Hepatocyte (in vitro differentiated cells): ENCODE data around the gene RUNDC1. TPM values are rescaled to one million over a fixed set of nuclear protein-coding genes. Genes with fewer than 3 reads are reported as not detected.

Experiments
- DNase-seq: peaks from one replicate; pipeline ENCODE4 v3.0.0-alpha.2; 2016; ENCODE audit warnings: low spot score
- H2AFZ ChIP-seq: fragments of 200-600 bp; sonication (generic); 2 replicates; pipeline ENCODE4 v1.6.0; 2016; ENCODE audit warnings: antibody characterized with exemption, mild to moderate bottlenecking
- H3K27ac ChIP-seq: fragments of 200-600 bp; sonication (generic); 2 replicates; pipeline ENCODE4 v1.5.1; 2016; ENCODE audit warnings: mild to moderate bottlenecking
- H3K27me3 ChIP-seq: fragments of 200-600 bp; sonication (generic); 2 replicates; pipeline ENCODE4 v1.6.1; 2016
- H3K36me3 ChIP-seq: fragments of 200-600 bp; sonication (generic); replicated peaks from 2 replicates; pipeline ENCODE4 v1.5.1; 2016; ENCODE audit warnings: low read depth; ENCODE audit not compliant: insufficient read depth
- H3K4me1 ChIP-seq: fragments of 200-600 bp; sonication (generic); 2 replicates; pipeline ENCODE4 v1.5.1; 2016; ENCODE audit warnings: mild to moderate bottlenecking, moderate library complexity; ENCODE audit not compliant: insufficient read depth
- H3K4me2 ChIP-seq: fragments of 200-600 bp; sonication (generic); 2 replicates; pipeline ENCODE4 v1.6.0; 2016
- H3K4me3 ChIP-seq: fragments of 200-600 bp; sonication (generic); 2 replicates; pipeline ENCODE4 v1.5.1; 2016; ENCODE audit warnings: mild to moderate bottlenecking
- H3K79me2 ChIP-seq: fragments of 200-600 bp; sonication (generic); 2 replicates; pipeline ENCODE4 v1.6.0; 2017; ENCODE audit warnings: mild to moderate bottlenecking
- H3K9me2 ChIP-seq: fragments of 200-600 bp; sonication (generic); replicated peaks from 2 replicates; pipeline ENCODE4 v1.6.0; 2017; ENCODE audit warnings: mild to moderate bottlenecking; ENCODE audit not compliant: insufficient read depth
- H3K9me3 ChIP-seq: fragments of 200-600 bp; sonication (generic); 2 replicates; pipeline ENCODE4 v1.5.1; 2016; ENCODE audit warnings: low read depth, mild to moderate bottlenecking
- H4K20me1 ChIP-seq: fragments of 200-600 bp; sonication (generic); 2 replicates; pipeline ENCODE4 v1.6.0; 2016; ENCODE audit warnings: mild to moderate bottlenecking; ENCODE audit not compliant: insufficient read depth, poor library complexity, severe bottlenecking
- EZH2 ChIP-seq: fragments of 200-600 bp; sonication (generic); IDR thresholded peaks from 2 replicates; pipeline ENCODE4 v1.6.1; 2016; ENCODE audit warnings: antibody characterized with exemption, mild to moderate bottlenecking, borderline replicate concordance
- EZH2phosphoT487 ChIP-seq: fragments of 200-600 bp; sonication (generic); IDR thresholded peaks from one replicate; pipeline ENCODE4 v1.6.1; 2018; ENCODE audit warnings: antibody characterized with exemption, mild to moderate bottlenecking, low read depth, moderate library complexity; ENCODE audit not compliant: unreplicated experiment, severe bottlenecking
- WGBS: methylation state at CpG from one replicate; pipeline ENCODE4 v1.1.6; 2016; ENCODE audit warnings: low lambda C conversion rate; ENCODE audit errors: missing lambda C conversion rate; 5-methylcytosine and 5-hydroxymethylcytosine counted together
- polyA plus RNA-seq: library from polyadenylated mRNA; unstranded; fragments of >200 nt; fragmentation: Nextera tagmentation; extraction: Ambion mirVana; gene quantifications from 2 replicates; pipeline ENCODE4 v1.2.1, GENCODE V29; 2016
- total RNA-seq: library from RNA; depleted of rRNA; stranded (reverse); fragments of >200 nt; gene quantifications from 2 replicates; pipeline ENCODE4 v1.2.3, GENCODE V29; 2014
- TF ChIP-seq, protein P1 (sequence below): fragments of 200-600 bp; sonication (generic); IDR thresholded peaks from 2 replicates; pipeline ENCODE4 v1.5.1; 2016; ENCODE audit warnings: antibody characterized with exemption, mild to moderate bottlenecking; ENCODE audit not compliant: poor library complexity

RUNDC1 gene
- total RNA-seq (8.0 and 11.4 TPM in 2 replicates), polyA plus RNA-seq (19.6 and 20.3 TPM in 2 replicates)

DNA sequence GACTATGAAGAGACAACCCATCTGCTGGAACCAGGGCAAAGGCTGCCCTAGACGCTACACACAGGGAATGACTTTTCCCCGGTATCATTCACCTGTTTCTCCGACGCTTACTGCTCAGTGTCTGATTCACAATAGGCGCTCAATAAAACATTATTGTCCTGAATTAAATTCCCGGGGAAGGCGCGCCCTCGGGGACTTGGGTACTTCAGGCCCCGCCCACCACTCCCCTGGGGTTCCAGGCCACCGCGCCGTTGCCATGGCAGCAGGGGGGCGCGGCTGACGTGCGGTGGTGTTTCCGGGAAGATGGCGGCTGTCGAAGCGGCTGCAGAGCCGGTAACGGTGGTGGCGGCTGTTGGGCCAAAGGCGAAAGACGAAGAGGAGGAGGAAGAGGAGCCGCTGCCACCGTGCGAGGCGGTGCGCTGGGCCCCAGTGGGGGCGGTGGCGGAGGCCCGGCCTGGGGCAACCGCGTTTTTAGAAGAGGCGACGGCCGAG lies at the start of gene RUNDC1:
RUNDC1 (plus strand) TSS at position 292 of the 492 bp plus-strand sequence; CDS start at position 304, 12 bp downstream.
- Histone ChIP-seq H3K9me3 (no peaks in the 10 kb centered on the region), H3K79me2 (peaks cover 44% of the 10 kb centered on the region), H3K4me1 (peaks cover 6% of the 10 kb centered on the region), H3K9me2 (no peaks in the 10 kb centered on the region), H2AFZ (peak within 1 kb of the TSS; percentile 88), H3K27ac (peak within 1 kb of the TSS; percentile 96), H4K20me1 (peaks cover 5% of the 10 kb centered on the region), H3K4me2 (peak within 1 kb of the TSS; percentile 91), H3K36me3 (no peaks in the 10 kb centered on the region), H3K4me3 (peak within 1 kb of the TSS; percentile 84), H3K27me3 (no peaks in the 10 kb centered on the region)
- TF ChIP-seq, protein P1, sequence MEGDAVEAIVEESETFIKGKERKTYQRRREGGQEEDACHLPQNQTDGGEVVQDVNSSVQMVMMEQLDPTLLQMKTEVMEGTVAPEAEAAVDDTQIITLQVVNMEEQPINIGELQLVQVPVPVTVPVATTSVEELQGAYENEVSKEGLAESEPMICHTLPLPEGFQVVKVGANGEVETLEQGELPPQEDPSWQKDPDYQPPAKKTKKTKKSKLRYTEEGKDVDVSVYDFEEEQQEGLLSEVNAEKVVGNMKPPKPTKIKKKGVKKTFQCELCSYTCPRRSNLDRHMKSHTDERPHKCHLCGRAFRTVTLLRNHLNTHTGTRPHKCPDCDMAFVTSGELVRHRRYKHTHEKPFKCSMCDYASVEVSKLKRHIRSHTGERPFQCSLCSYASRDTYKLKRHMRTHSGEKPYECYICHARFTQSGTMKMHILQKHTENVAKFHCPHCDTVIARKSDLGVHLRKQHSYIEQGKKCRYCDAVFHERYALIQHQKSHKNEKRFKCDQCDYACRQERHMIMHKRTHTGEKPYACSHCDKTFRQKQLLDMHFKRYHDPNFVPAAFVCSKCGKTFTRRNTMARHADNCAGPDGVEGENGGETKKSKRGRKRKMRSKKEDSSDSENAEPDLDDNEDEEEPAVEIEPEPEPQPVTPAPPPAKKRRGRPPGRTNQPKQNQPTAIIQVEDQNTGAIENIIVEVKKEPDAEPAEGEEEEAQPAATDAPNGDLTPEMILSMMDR, result no peak
- no peak for TF ChIP-seq EZH2
- TF ChIP-seq EZH2phosphoT487, result no peak
- WGBS, result 2% methylated on average over 26 of the region's 39 CpGs
- peak; percentile 97 for DNase-seq

DNA sequence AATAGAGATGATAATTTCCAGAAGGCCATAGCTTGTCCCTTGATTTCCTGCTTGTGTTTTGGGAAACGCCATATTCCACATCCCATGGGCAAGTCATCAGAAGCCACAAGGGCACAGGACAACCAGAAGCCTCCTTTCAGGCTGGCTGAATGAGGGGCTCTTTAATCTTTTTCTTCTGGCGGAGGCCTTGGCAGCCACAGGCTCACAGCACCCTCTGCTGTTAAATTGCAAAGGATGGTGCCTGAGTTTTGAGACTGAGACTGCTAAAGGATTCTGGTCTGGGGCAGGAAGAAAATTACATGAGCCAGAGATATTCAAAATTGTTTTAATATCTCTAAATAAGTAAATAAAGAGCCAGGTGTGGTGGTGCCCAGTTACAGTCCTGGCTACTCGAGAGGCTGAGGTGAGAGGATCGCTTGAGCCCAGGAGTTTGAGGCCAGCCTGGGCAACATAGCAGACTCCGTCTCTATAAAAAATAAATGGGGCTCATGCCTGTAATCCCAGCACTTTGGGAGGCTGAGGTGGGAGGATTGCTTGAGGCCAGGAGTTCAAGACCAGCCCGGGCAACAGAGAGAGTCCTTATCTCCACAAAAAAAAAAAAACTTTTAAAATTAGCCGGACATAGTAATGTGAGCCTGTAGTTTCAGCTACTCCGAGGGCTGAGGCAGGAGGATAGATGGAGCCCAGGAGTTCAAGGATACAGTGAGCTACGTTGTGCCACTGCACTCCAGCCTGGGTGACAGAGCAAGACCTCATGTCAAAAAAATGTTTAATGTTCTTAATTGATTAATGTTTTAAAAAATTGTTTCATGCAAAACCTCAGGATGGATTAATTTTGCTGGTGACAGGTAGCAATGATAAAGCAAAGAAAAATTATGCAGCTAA lies 42.4 kb upstream of the RUNDC1 start:
- Histone ChIP-seq H3K79me2 (no peaks in the 10 kb centered on the region), H3K4me3 (no peak overlapping the region), H2AFZ (no peak overlapping the region), H3K27ac (no peak overlapping the region), H3K4me1 (no peaks in the 10 kb centered on the region), H3K9me3 (no peaks in the 10 kb centered on the region), H4K20me1 (no peaks in the 10 kb centered on the region), H3K9me2 (no peaks in the 10 kb centered on the region), H3K4me2 (no peak overlapping the region), H3K36me3 (no peaks in the 10 kb centered on the region), H3K27me3 (peaks cover 3% of the 10 kb centered on the region)
- TF ChIP-seq, protein P1, result peak; percentile 72
- TF ChIP-seq EZH2phosphoT487, result no peak
- peak; percentile 74 for DNase-seq
- WGBS, result 44% methylated on average over 9 of the region's 9 CpGs

DNA sequence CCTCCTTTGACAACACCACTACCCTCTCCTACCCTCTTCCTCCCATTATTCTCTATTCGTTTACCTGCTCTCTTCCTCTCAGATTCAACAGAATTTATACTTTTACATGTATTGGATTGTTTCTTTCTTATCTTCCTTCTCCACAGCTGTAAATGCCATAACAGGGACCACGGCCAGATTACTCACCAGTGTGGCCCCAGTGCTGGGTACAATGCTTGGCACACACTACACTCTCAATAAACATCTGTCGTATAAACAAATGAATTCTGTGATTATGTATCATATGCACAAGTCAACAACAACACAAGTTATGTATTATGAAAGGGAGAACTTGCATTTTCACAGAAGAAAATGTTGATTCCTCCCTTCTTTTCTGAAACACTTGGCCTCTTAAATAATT lies 36.2 kb upstream of the RUNDC1 start:
- no peak overlapping the region for H3K4me2 ChIP-seq
- H3K4me1 ChIP-seq, result no peaks in the 10 kb centered on the region
- H3K27ac ChIP-seq, result no peak overlapping the region
- H2AFZ ChIP-seq, result no peak overlapping the region
- H4K20me1 ChIP-seq, result no peaks in the 10 kb centered on the region
- no peaks in the 10 kb centered on the region for H3K9me2 ChIP-seq
- TF ChIP-seq EZH2, result no peak
- no peaks in the 10 kb centered on the region for H3K79me2 ChIP-seq
- 60% methylated on average over 3 of the region's 3 CpGs for WGBS
- H3K9me3 ChIP-seq, result no peaks in the 10 kb centered on the region
- peaks cover 3% of the 10 kb centered on the region for H3K27me3 ChIP-seq
- DNase-seq, result no peak
- no peak overlapping the region for H3K4me3 ChIP-seq
- no peaks in the 10 kb centered on the region for H3K36me3 ChIP-seq

DNA sequence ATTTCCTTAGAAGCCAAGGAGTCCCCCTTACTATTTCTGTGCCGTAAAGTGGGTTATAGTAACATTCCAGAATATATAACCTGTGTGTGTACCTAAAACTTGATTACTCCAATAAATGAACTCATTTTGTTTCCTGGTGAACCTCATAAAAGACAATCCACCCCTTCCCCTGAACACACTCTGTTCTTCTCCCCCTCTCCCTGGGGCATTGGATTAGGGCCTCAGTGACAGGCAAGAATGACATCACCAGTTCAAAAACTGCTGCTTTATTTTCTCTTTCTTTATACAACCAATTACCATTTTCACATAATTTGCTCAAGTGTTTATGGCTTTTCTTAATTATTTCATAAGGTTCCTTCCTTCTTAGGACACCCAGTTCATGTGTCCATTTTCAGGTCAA lies 33.6 kb upstream of the RUNDC1 start:
- WGBS, result 71% methylated on average over 1 of the region's 1 CpG
- H3K79me2 ChIP-seq, result no peaks in the 10 kb centered on the region
- no peak overlapping the region for H3K4me2 ChIP-seq
- H2AFZ ChIP-seq, result no peak overlapping the region
- no peaks in the 10 kb centered on the region for H3K27me3 ChIP-seq
- no peak for DNase-seq
- H3K9me2 ChIP-seq, result no peaks in the 10 kb centered on the region
- H3K4me1 ChIP-seq, result no peaks in the 10 kb centered on the region
- H3K27ac ChIP-seq, result no peak overlapping the region
- H3K4me3 ChIP-seq, result no peak overlapping the region
- H3K36me3 ChIP-seq, result no peaks in the 10 kb centered on the region
- H3K9me3 ChIP-seq, result no peaks in the 10 kb centered on the region
- no peaks in the 10 kb centered on the region for H4K20me1 ChIP-seq
- TF ChIP-seq, protein P1, result no peak
- no peak for TF ChIP-seq EZH2phosphoT487
- TF ChIP-seq EZH2, result no peak
